HepG2 (cell line): Measurements from ENCODE around the gene CELSR2. TPM values are rescaled to one million over a fixed set of nuclear protein-coding genes. Genes with fewer than 3 reads are reported as not detected.

Experiments used
- GABPB1 ChIP-seq: IDR thresholded peaks from 2 replicates; pipeline ENCODE4 v1.6.1; 2016; ENCODE audit warnings: mild to moderate bottlenecking, missing genetic modification reagents, moderate library complexity, missing compliant biosample characterization
- GFI1 ChIP-seq: sonication (generic); formaldehyde crosslinking; IDR thresholded peaks from 2 replicates; pipeline ENCODE4 v1.5.0; 2020; ENCODE audit warnings: missing genetic modification reagents, mild to moderate bottlenecking, borderline replicate concordance
- JDP2 ChIP-seq: sonication (generic); formaldehyde crosslinking; IDR thresholded peaks from 2 replicates; pipeline ENCODE4 v1.8.1; 2022; ENCODE audit warnings: missing genetic modification reagents, borderline replicate concordance
- JUNB ChIP-seq: sonication (generic); formaldehyde crosslinking; IDR thresholded peaks from 2 replicates; pipeline ENCODE4 v1.8.0; 2022; ENCODE audit warnings: missing genetic modification reagents, mild to moderate bottlenecking, borderline replicate concordance
- KAT7 ChIP-seq: IDR thresholded peaks from 2 replicates; pipeline ENCODE4 v1.6.1; 2018; ENCODE audit warnings: borderline replicate concordance, missing compliant biosample characterization
- KMT2A ChIP-seq: sonication (generic); formaldehyde crosslinking; IDR thresholded peaks from 2 replicates; pipeline ENCODE4 v1.4.0; 2020; ENCODE audit warnings: missing genetic modification reagents
- MED8 ChIP-seq: sonication (generic); formaldehyde crosslinking; IDR thresholded peaks from 2 replicates; pipeline ENCODE4 v1.8.1; 2023; ENCODE audit warnings: mild to moderate bottlenecking, missing genetic modification reagents; ENCODE audit not compliant: insufficient replicate concordance
- MTF1 ChIP-seq: sonication (generic); formaldehyde crosslinking; IDR thresholded peaks from 2 replicates; pipeline ENCODE4 v1.5.0; 2020; ENCODE audit warnings: missing genetic modification reagents
- PCBP1 ChIP-seq: fragments of 200-400 bp; formaldehyde crosslinking; IDR thresholded peaks from 2 replicates; pipeline ENCODE4 v1.6.1; 2017; ENCODE audit warnings: mild to moderate bottlenecking, low read depth, low read length, borderline replicate concordance
- SP4 ChIP-seq: sonication (generic); formaldehyde crosslinking; IDR thresholded peaks from 2 replicates; pipeline ENCODE4 v1.8.1; 2023; ENCODE audit warnings: mild to moderate bottlenecking, missing genetic modification reagents
- SRSF9 ChIP-seq: fragments of 200-400 bp; formaldehyde crosslinking; IDR thresholded peaks from 2 replicates; pipeline ENCODE4 v1.6.1; 2018; ENCODE audit warnings: borderline replicate concordance, mild to moderate bottlenecking, low read depth, low read length; ENCODE audit not compliant: insufficient read depth, poor library complexity, severe bottlenecking
- THAP11 ChIP-seq: IDR thresholded peaks from 2 replicates; pipeline ENCODE4 v1.6.1; 2016; ENCODE audit warnings: missing biosample characterization, missing genetic modification reagents
- THAP8 ChIP-seq: sonication (generic); formaldehyde crosslinking; IDR thresholded peaks from 2 replicates; pipeline ENCODE4 v1.5.1; 2020; ENCODE audit warnings: missing genetic modification reagents, mild to moderate bottlenecking, borderline replicate concordance
- U2AF1 ChIP-seq: fragments of 200-400 bp; formaldehyde crosslinking; optimal IDR thresholded peaks from 2 replicates; pipeline ENCODE3; 2017; ENCODE audit warnings: mild to moderate bottlenecking, low read depth, low read length
- ZBTB34 ChIP-seq: sonication (generic); formaldehyde crosslinking; IDR thresholded peaks from 2 replicates; pipeline ENCODE4 v1.8.0; 2022; ENCODE audit warnings: mild to moderate bottlenecking, missing genetic modification reagents
- ZNF142 ChIP-seq: sonication (generic); formaldehyde crosslinking; IDR thresholded peaks from 2 replicates; pipeline ENCODE4 v1.4.0; 2020; ENCODE audit warnings: missing genetic modification reagents
- ZNF33A ChIP-seq: sonication (generic); formaldehyde crosslinking; IDR thresholded peaks from 2 replicates; pipeline ENCODE4 v1.5.1; 2020; ENCODE audit warnings: missing genetic modification reagents, mild to moderate bottlenecking, moderate library complexity, borderline replicate concordance
- ZNF431 ChIP-seq: sonication (generic); formaldehyde crosslinking; IDR thresholded peaks from 2 replicates; pipeline ENCODE4 v1.9.0; 2022; ENCODE audit warnings: missing genetic modification reagents, low read depth, mild to moderate bottlenecking, borderline replicate concordance
- polyA plus RNA-seq, 8 experiments: library from polyadenylated mRNA; depleted of rRNA in 3 of 8; stranded (reverse) in 7 of 8; unstranded in 1 of 8; fragments of >200 nt; fragmentation: Illumina TruSeq in 4 of 8; extraction: Trizol in 4 of 8; gene quantifications; 2 replicates each; pipeline versions ENCODE4 v1.2.1 to v1.2.3, GENCODE V29; 2011 to 2016; ENCODE audit warnings: low read depth in 4 of 8, missing spikeins in 1 of 8, mixed read lengths in 1 of 8; ENCODE audit not compliant: insufficient read depth in 1 of 8
- total RNA-seq, 5 experiments: library from RNA; depleted of rRNA; stranded (reverse); fragments of >200 nt; fragmentation: Illumina TruSeq; extraction: Trizol; gene quantifications; 2 replicates each; pipeline ENCODE4 v1.2.3, GENCODE V29; 2016; ENCODE audit warnings: low read depth in 1 of 5
- TF ChIP-seq, protein P1 (sequence below): sonication (generic); formaldehyde crosslinking; IDR thresholded peaks from 2 replicates; pipeline ENCODE4 v1.9.0; 2021; ENCODE audit warnings: missing genetic modification reagents, borderline replicate concordance

Gene CELSR2
- total and polyA plus RNA-seq, 2 of the 13 experiments (the other 11 are each of a cell fraction or from before 2014, with no cell fraction given) = 4.0 to 6.6 TPM

- TF ChIP-seq ZNF142 (CRISPR knock-in tag) (no peak), ZBTB34 (CRISPR knock-in tag) (peak; percentile 55; the same call in 1 of the 2 replicates), JDP2 (CRISPR knock-in tag) (no peak), KMT2A (CRISPR knock-in tag) (no peak), SP4 (CRISPR knock-in tag) (peak; percentile 65; the same call in 1 of the 2 replicates), ZNF431 (CRISPR knock-in tag) (no peak), SRSF9 (no peak), JUNB (CRISPR knock-in tag) (peak; percentile 53; the same call in 1 of the 2 replicates), GABPB1 (CRISPR knock-in tag) (peak; percentile 58), MTF1 (CRISPR knock-in tag) (no peak; the same call in 1 of the 2 replicates), ZNF33A (CRISPR knock-in tag) (no peak), GFI1 (CRISPR knock-in tag) (peak; percentile 73), MED8 (CRISPR knock-in tag) (peak; percentile 62), THAP11 (CRISPR knock-in tag) (peak; percentile 80), THAP8 (CRISPR knock-in tag) (no peak), PCBP1 (no peak), KAT7 (CRISPR knock-in tag) (peak; percentile 48; the same call in 1 of the 2 replicates), U2AF1 (no peak)
- TF ChIP-seq, protein P1, sequence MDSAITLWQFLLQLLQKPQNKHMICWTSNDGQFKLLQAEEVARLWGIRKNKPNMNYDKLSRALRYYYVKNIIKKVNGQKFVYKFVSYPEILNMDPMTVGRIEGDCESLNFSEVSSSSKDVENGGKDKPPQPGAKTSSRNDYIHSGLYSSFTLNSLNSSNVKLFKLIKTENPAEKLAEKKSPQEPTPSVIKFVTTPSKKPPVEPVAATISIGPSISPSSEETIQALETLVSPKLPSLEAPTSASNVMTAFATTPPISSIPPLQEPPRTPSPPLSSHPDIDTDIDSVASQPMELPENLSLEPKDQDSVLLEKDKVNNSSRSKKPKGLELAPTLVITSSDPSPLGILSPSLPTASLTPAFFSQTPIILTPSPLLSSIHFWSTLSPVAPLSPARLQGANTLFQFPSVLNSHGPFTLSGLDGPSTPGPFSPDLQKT (CRISPR knock-in tag) = no peak
Observed at GRCh38 chr1:109298666-109299557, 49.6 kb downstream of the CELSR2 start (continued).
